HEK293 (cell line): ENCODE data around the gene SP6.

ENCODE experiments used
- CTCF ChIA-PET: fragments of 350-600 bp; formaldehyde crosslinking; extraction: SDS; loops from one replicate; lab custom pipeline; 2021; ENCODE audit warnings: antibody characterized with exemption; lab: Yijun Ruan, JAX
- POLR2A ChIA-PET: fragments of 300-600 bp; formaldehyde crosslinking; extraction: SDS; loops from one replicate; lab custom pipeline; 2020; ENCODE audit warnings: antibody characterized with exemption, inconsistent platforms; lab: Yijun Ruan, JAX
- H3K27ac ChIP-seq: fragments of 200-500 bp; sonication (Bioruptor generic); 2 replicates; pipeline ENCODE4 v1.5.1; 2014; ENCODE audit warnings: low read depth, low read length, control low read depth, inconsistent platforms; ENCODE audit errors: extremely low read depth
- H3K36me3 ChIP-seq, 2 experiments: fragments of 200-500 bp in 1 of 2; sonication (Bioruptor generic) in 1 of 2; 1 replicate in 1 of 2; 2 replicates in 1 of 2; pipeline ENCODE4 v1.5.1; 2014 to 2017; ENCODE audit warnings: inconsistent platforms in 2 of 2, low read length in 2 of 2; ENCODE audit not compliant: control insufficient read depth in 2 of 2, insufficient read depth in 1 of 2
- H3K4me1 ChIP-seq: fragments of 200-500 bp; sonication (Bioruptor generic); 2 replicates; pipeline ENCODE4 v1.5.1; 2014; ENCODE audit warnings: mild to moderate bottlenecking, low read length, inconsistent platforms; ENCODE audit not compliant: control insufficient read depth, insufficient read depth
- H3K4me3 ChIP-seq: 2 replicates; pipeline ENCODE4 v1.5.1; 2011; ENCODE audit warnings: low read depth, mild to moderate bottlenecking, control low read depth, low read length, moderate library complexity
- H3K9me3 ChIP-seq: fragments of 200-500 bp; sonication (Bioruptor generic); 2 replicates; pipeline ENCODE4 v1.5.1; 2014; ENCODE audit warnings: low read depth, low read length, inconsistent platforms; ENCODE audit not compliant: control insufficient read depth, insufficient read depth
- ATF2 ChIP-seq: fragments of 450-650 bp; formaldehyde crosslinking; IDR thresholded peaks from 2 replicates; pipeline ENCODE4 v1.5.1; 2016; ENCODE audit warnings: missing biosample characterization, missing genetic modification characterization, low read depth
- BCL11A ChIP-seq: fragments of 450-650 bp; formaldehyde crosslinking; IDR thresholded peaks from 2 replicates; pipeline ENCODE4 v1.5.1; 2016; ENCODE audit warnings: low read depth, missing biosample characterization, missing genetic modification characterization
- BCL6B ChIP-seq: fragments of 450-650 bp; formaldehyde crosslinking; IDR thresholded peaks from 2 replicates; pipeline ENCODE4 v1.5.1; 2017; ENCODE audit warnings: missing biosample characterization, missing genetic modification characterization
- CTCF ChIP-seq: fragments of 450-650 bp; formaldehyde crosslinking; IDR thresholded peaks from 2 replicates; pipeline ENCODE4 v1.5.1; 2016; ENCODE audit warnings: missing biosample characterization, missing genetic modification characterization
- EGR2 ChIP-seq: fragments of 450-650 bp; formaldehyde crosslinking; IDR thresholded peaks from 2 replicates; pipeline ENCODE4 v1.5.1; 2016; ENCODE audit warnings: low read depth, missing biosample characterization, missing genetic modification characterization
- FEZF1 ChIP-seq: fragments of 450-650 bp; formaldehyde crosslinking; IDR thresholded peaks from 2 replicates; pipeline ENCODE4 v1.5.1; 2016; ENCODE audit warnings: missing biosample characterization, missing genetic modification characterization
- KLF8 ChIP-seq: fragments of 450-650 bp; formaldehyde crosslinking; IDR thresholded peaks from 2 replicates; pipeline ENCODE4 v1.5.1; 2016; ENCODE audit warnings: missing biosample characterization, missing genetic modification characterization
- PBX3 ChIP-seq: sonication (generic); formaldehyde crosslinking; IDR thresholded peaks from 2 replicates; pipeline ENCODE4 v1.8.1; 2022; ENCODE audit warnings: mild to moderate bottlenecking, moderate library complexity, missing genetic modification reagents
- PRDM1 ChIP-seq: fragments of 450-650 bp; formaldehyde crosslinking; IDR thresholded peaks from 2 replicates; pipeline ENCODE4; 2016; ENCODE audit warnings: missing biosample characterization, missing genetic modification characterization
- PRDM4 ChIP-seq: fragments of 450-650 bp; formaldehyde crosslinking; IDR thresholded peaks from 2 replicates; pipeline ENCODE4 v1.5.1; 2017; ENCODE audit warnings: missing biosample characterization, missing genetic modification characterization
- REPIN1 ChIP-seq: fragments of 450-650 bp; formaldehyde crosslinking; IDR thresholded peaks from 2 replicates; pipeline ENCODE4 v1.5.1; 2017; ENCODE audit warnings: missing biosample characterization, missing genetic modification characterization, low read depth
- SALL2 ChIP-seq: fragments of 450-650 bp; formaldehyde crosslinking; IDR thresholded peaks from 2 replicates; pipeline ENCODE4 v1.5.0; 2017; ENCODE audit warnings: missing biosample characterization, mild to moderate bottlenecking, missing genetic modification characterization, borderline replicate concordance
- SP3 ChIP-seq: fragments of 450-650 bp; formaldehyde crosslinking; IDR thresholded peaks from 2 replicates; pipeline ENCODE4 v1.5.1; 2016; ENCODE audit warnings: missing biosample characterization, missing genetic modification characterization
- SP7 ChIP-seq: fragments of 450-650 bp; formaldehyde crosslinking; IDR thresholded peaks from 2 replicates; pipeline ENCODE4 v1.5.1; 2016; ENCODE audit warnings: missing biosample characterization, missing genetic modification characterization
- ZNF132 ChIP-seq: fragments of 450-650 bp; formaldehyde crosslinking; IDR thresholded peaks from 2 replicates; pipeline ENCODE4 v1.5.1; 2017; ENCODE audit warnings: missing biosample characterization, missing genetic modification characterization, borderline replicate concordance
- ZNF184 ChIP-seq: fragments of 450-650 bp; IDR thresholded peaks from 2 replicates; pipeline ENCODE4 v1.5.1; 2018; ENCODE audit warnings: missing biosample characterization, mild to moderate bottlenecking, missing genetic modification characterization
- ZNF211 ChIP-seq: fragments of 450-650 bp; formaldehyde crosslinking; IDR thresholded peaks from 2 replicates; pipeline ENCODE4 v1.5.1; 2016; ENCODE audit warnings: low read depth, missing biosample characterization, missing genetic modification characterization
- ZNF239 ChIP-seq: fragments of 450-650 bp; formaldehyde crosslinking; IDR thresholded peaks from 2 replicates; pipeline ENCODE4 v1.5.1; 2016; ENCODE audit warnings: missing biosample characterization, missing genetic modification characterization
- ZNF266 ChIP-seq: fragments of 450-650 bp; formaldehyde crosslinking; IDR thresholded peaks from 2 replicates; pipeline ENCODE4 v1.5.1; 2016; ENCODE audit warnings: missing biosample characterization, missing genetic modification characterization, low read depth
- ZNF274 ChIP-seq, 2 experiments: fragments of 200-500 bp in 1 of 2; fragments of 450-650 bp in 1 of 2; sonication (Bioruptor generic) in 1 of 2; formaldehyde crosslinking in 1 of 2; IDR thresholded peaks; 2 replicates each; pipeline versions ENCODE4 v1.5.1 to v1.6.1; 2014 to 2016; ENCODE audit warnings: borderline replicate concordance in 1 of 2, inconsistent platforms in 1 of 2, low read length in 1 of 2, missing biosample characterization in 1 of 2, missing genetic modification characterization in 1 of 2
- ZNF48 ChIP-seq: fragments of 450-650 bp; formaldehyde crosslinking; IDR thresholded peaks from 2 replicates; pipeline ENCODE4 v1.5.1; 2016; ENCODE audit warnings: missing biosample characterization, missing genetic modification characterization
- ZNF629 ChIP-seq: fragments of 450-650 bp; formaldehyde crosslinking; IDR thresholded peaks from 2 replicates; pipeline ENCODE4 v1.5.1; 2017; ENCODE audit warnings: missing biosample characterization, missing genetic modification characterization
- ZNF660 ChIP-seq: fragments of 450-650 bp; IDR thresholded peaks from 2 replicates; pipeline ENCODE4 v1.5.1; 2018; ENCODE audit warnings: missing biosample characterization, mild to moderate bottlenecking, missing genetic modification characterization
- ZNF692 ChIP-seq: fragments of 450-650 bp; formaldehyde crosslinking; IDR thresholded peaks from 2 replicates; pipeline ENCODE4 v1.5.1; 2016; ENCODE audit warnings: missing biosample characterization, missing genetic modification characterization
- ZNF707 ChIP-seq: fragments of 450-650 bp; formaldehyde crosslinking; IDR thresholded peaks from 2 replicates; pipeline ENCODE4 v1.5.1; 2016; ENCODE audit warnings: missing biosample characterization, missing genetic modification characterization
- ZNF792 ChIP-seq: fragments of 450-650 bp; formaldehyde crosslinking; IDR thresholded peaks from 2 replicates; pipeline ENCODE4 v1.5.1; 2016; ENCODE audit warnings: missing biosample characterization, missing genetic modification characterization
- ZNF837 ChIP-seq: fragments of 450-650 bp; formaldehyde crosslinking; IDR thresholded peaks from 2 replicates; pipeline ENCODE4 v1.5.1; 2016; ENCODE audit warnings: missing biosample characterization, missing genetic modification characterization

The SP6 gene

GRCh38 chr17:47882695-47883588 is 32.0 kb upstream of the SP6 start:
- no peak overlapping the region for H3K4me3 ChIP-seq
- H3K4me1 ChIP-seq: peaks cover 6% of the 10 kb centered on the region
- ChIA-PET POLR2A (interaction anchor here (2.1 to 2.3 kb wide), 2 partner anchors 13 to 42 kb away, joined by 5 to 7 read pairs; partner anchors contain the start of genes SCRN2 and SP2), CTCF (interaction anchor here (0.5 to 18.5 kb wide), 5 partner anchors 7 to 1367 kb away, joined by 3 to 837 read pairs (median 3); partner anchors contain the start of genes SCRN2 and SP6)
- no peak overlapping the region for H3K27ac ChIP-seq
- no peaks in the 10 kb centered on the region for H3K36me3 ChIP-seq
- no peaks in the 10 kb centered on the region for H3K9me3 ChIP-seq
- TF ChIP-seq ZNF660 (tag by site-specific recombination) (no peak), ZNF792 (tag by site-specific recombination) (peak; percentile 26; the same call in 1 of the 2 replicates), SP3 (tag by site-specific recombination) (no peak), BCL11A (tag by site-specific recombination) (no peak), ZNF184 (no peak), ZNF239 (no peak), EGR2 (peak; percentile 65; the same call in 1 of the 2 replicates), ZNF629 (tag by site-specific recombination) (no peak), ZNF132 (no peak), ZNF48 (tag by site-specific recombination) (no peak), SALL2 (tag by site-specific recombination) (no peak), BCL6B (tag by site-specific recombination) (no peak), ZNF266 (tag by site-specific recombination) (no peak), ZNF211 (no peak), PRDM1 (tag by site-specific recombination) (peak; percentile 42; the same call in 1 of the 2 replicates), REPIN1 (no peak), KLF8 (no peak), SP7 (tag by site-specific recombination) (no peak), ZNF837 (no peak), PRDM4 (tag by site-specific recombination) (no peak), ZNF692 (tag by site-specific recombination) (no peak), PBX3 (CRISPR knock-in tag) (no peak), FEZF1 (tag by site-specific recombination) (no peak), ZNF707 (tag by site-specific recombination) (no peak), ZNF274 (IDR thresholded peaks at IDR 0.05; ENCODE audit: low read length) (no peak), ZNF274 (tag by site-specific recombination; IDR thresholded peaks at IDR 0.05; ENCODE audit: borderline replicate concordance) (no peak), ATF2 (tag by site-specific recombination) (no peak), CTCF (tag by site-specific recombination) (no peak)
